ENCODE data around the gene PFN1. TPM values are rescaled to one million over a fixed set of nuclear protein-coding genes. Genes with fewer than 3 reads are reported as not detected.

The PFN1 gene
- total and polyA plus RNA-seq, 8 donors = 218 to 789 (median 594) TPM

GRCh38 chr17:4967539-4968485, 19.5 kb upstream of the PFN1 start, which contains the start of gene SPAG7:
Gene SPAG7 (minus strand): TSS chr17:4967817. CDS start chr17:4967804, 13 bp downstream.
- intact Hi-C loops (cut with DNase I; ENCODE audit: low total_unique reads) = no loop called here
- peak in 1 of 4 donors; percentile 43 for TF ChIP-seq POLR2A (IDR thresholded peaks at IDR 0.05)
- TF ChIP-seq EP300 (IDR thresholded peaks at IDR 0.05) = peak; percentile 9
- no peak for TF ChIP-seq CTCF (IDR thresholded peaks at IDR 0.05)
- TF ChIP-seq POLR2AphosphoS5 (IDR thresholded peaks at IDR 0.05) = peak; percentile 90 to 95 (median 93)

GRCh38 chr17:4966844-4967538, 18.7 kb upstream of the PFN1 start:
- H3K9me3 ChIP-seq = no peaks in the 10 kb centered on the region
- peak overlapping the region; percentile 93 to 97 (median 94) for H3K27ac ChIP-seq
- DNase-seq = peak; percentile 98 to 100
- TF ChIP-seq EP300 (IDR thresholded peaks at IDR 0.05) = no peak
- TF ChIP-seq POLR2AphosphoS5 (IDR thresholded peaks at IDR 0.05) = peak in 1 of 3 donors; percentile 45
- peak overlapping the region; percentile 64 to 74 (median 66) for H3K4me3 ChIP-seq
- H3K27me3 ChIP-seq = no peaks in the 10 kb centered on the region
- intact Hi-C loops (cut with DNase I; ENCODE audit: low total_unique reads) = no loop called here
- peaks cover 28 to 46% (median 39%) of the 10 kb centered on the region in 4 donors for H3K4me1 ChIP-seq
- peaks cover 10 to 32% (median 29%) of the 10 kb centered on the region in 4 donors for H3K36me3 ChIP-seq
- WGBS, 5 donors = 0 to 1% (median 0%) methylated on average over 27 to 42 of the region's 42 CpGs

More at GRCh38 chr17:4967539-4968485, 19.5 kb upstream of the PFN1 start, which contains the start of gene SPAG7:
- peaks cover 28 to 47% (median 39%) of the 10 kb centered on the region in 4 donors for H3K4me1 ChIP-seq
- no peaks in the 10 kb centered on the region for H3K27me3 ChIP-seq
- H3K36me3 ChIP-seq = peaks cover 19 to 40% (median 38%) of the 10 kb centered on the region in 4 donors
- peak within 1 kb of the TSS; percentile 64 to 74 (median 66) for H3K4me3 ChIP-seq
- H3K9me3 ChIP-seq = no peaks in the 10 kb centered on the region
- DNase-seq = peak; percentile 96 to 99
- 0 to 1% (median 0%) methylated on average over 42 to 66 of the region's 66 CpGs for WGBS, 5 donors
- peak within 1 kb of the TSS; percentile 93 to 97 (median 94) for H3K27ac ChIP-seq

GRCh38 chr17:4965311-4965986, 17.1 kb upstream of the PFN1 start:
- peaks cover 28 to 43% (median 39%) of the 10 kb centered on the region in 4 donors for H3K4me1 ChIP-seq
- H3K9me3 ChIP-seq = no peaks in the 10 kb centered on the region
- no peak for TF ChIP-seq POLR2A (IDR thresholded peaks at IDR 0.05)
- TF ChIP-seq POLR2AphosphoS5 (IDR thresholded peaks at IDR 0.05) = no peak
- no peak for TF ChIP-seq CTCF (IDR thresholded peaks at IDR 0.05)
- TF ChIP-seq EP300 (IDR thresholded peaks at IDR 0.05) = no peak
- intact Hi-C loops (cut with DNase I; ENCODE audit: low total_unique reads) = no loop called here
- DNase-seq = no peak
- 93 to 98% (median 96%) methylated on average over 15 of the region's 15 CpGs for WGBS, 5 donors
- H3K27me3 ChIP-seq = no peaks in the 10 kb centered on the region
- H3K27ac ChIP-seq = peak overlapping the region in 3 of 5 donors; percentile 93 to 97 (median 93)
- peak overlapping the region in 1 of 4 donors; percentile 66 for H3K4me3 ChIP-seq
- H3K36me3 ChIP-seq = peaks cover 12 to 27% (median 26%) of the 10 kb centered on the region in 4 donors

GRCh38 chr17:4960279-4960922, 12.1 kb upstream of the PFN1 start:
- no peak overlapping the region for H3K4me3 ChIP-seq
- TF ChIP-seq POLR2A (IDR thresholded peaks at IDR 0.05) (no peak), EP300 (IDR thresholded peaks at IDR 0.05) (no peak), POLR2AphosphoS5 (IDR thresholded peaks at IDR 0.05) (no peak), CTCF (IDR thresholded peaks at IDR 0.05) (no peak)
- 86 to 91% (median 87%) methylated on average over 9 of the region's 9 CpGs for WGBS, 5 donors
- H3K36me3 ChIP-seq = peaks cover 13 to 44% (median 36%) of the 10 kb centered on the region in 4 donors
- no peak for DNase-seq
- peaks cover 0 to 5% (median 2%) of the 10 kb centered on the region in 4 donors for H3K4me1 ChIP-seq
- no peaks in the 10 kb centered on the region for H3K27me3 ChIP-seq
- no peaks in the 10 kb centered on the region for H3K9me3 ChIP-seq
- intact Hi-C loops (cut with DNase I; ENCODE audit: low total_unique reads) = no loop called here
- no peak overlapping the region for H3K27ac ChIP-seq
